Loucy (cell line): ENCODE data around the gene MYO5C.

Experiments used
- CTCF ChIP-seq: fragments of 200-600 bp; sonication (generic); conservative IDR thresholded peaks from 2 replicates; pipeline ENCODE4 v1.5.1; 2014; ENCODE audit warnings: mild to moderate bottlenecking, antibody characterized with exemption, low read length
- EZH2phosphoT487 ChIP-seq: fragments of 200-600 bp; IDR thresholded peaks from 2 replicates; pipeline ENCODE4 v1.6.1; 2018; ENCODE audit warnings: antibody characterized with exemption, mild to moderate bottlenecking, moderate library complexity, borderline replicate concordance

- no peak for TF ChIP-seq CTCF
- TF ChIP-seq EZH2phosphoT487, result no peak
Observed at GRCh38 chr15:52291204-52291603, 4.4 kb downstream of the MYO5C start.
